Neuronal stem cell (in vitro differentiated cells): ENCODE measurements around the gene CRYBG3.

ENCODE experiments used
- DNase-seq: peaks from one replicate; pipeline ENCODE4 v3.0.0-alpha.2; 2013; ENCODE audit warnings: low spot score
- H2AFZ ChIP-seq: one replicate; pipeline ENCODE4 v1.6.1; 2013; ENCODE audit warnings: mild to moderate bottlenecking, low read length, inconsistent platforms
- H2AK5ac ChIP-seq: 2 replicates; pipeline ENCODE4 v1.6.1; 2013; ENCODE audit warnings: low read depth, mild to moderate bottlenecking, inconsistent platforms, low read length, moderate library complexity, mixed read lengths
- H2BK120ac ChIP-seq: 2 replicates; pipeline ENCODE4 v1.6.1; 2013; ENCODE audit warnings: low read depth, mild to moderate bottlenecking, inconsistent platforms, low read length, moderate library complexity, mixed read lengths
- H2BK12ac ChIP-seq: one replicate; pipeline ENCODE4 v1.6.1; 2013; ENCODE audit warnings: low read length, inconsistent platforms
- H2BK15ac ChIP-seq: 2 replicates; pipeline ENCODE4 v1.6.1; 2013; ENCODE audit warnings: mild to moderate bottlenecking, low read length, inconsistent platforms, mixed read lengths
- H2BK5ac ChIP-seq: one replicate; pipeline ENCODE4 v1.6.1; 2013; ENCODE audit warnings: inconsistent platforms, mild to moderate bottlenecking, low read length, moderate library complexity
- H3K14ac ChIP-seq: one replicate; pipeline ENCODE4 v1.6.1; 2013; ENCODE audit warnings: low read length, inconsistent platforms
- H3K18ac ChIP-seq: 2 replicates; pipeline ENCODE4 v1.6.1; 2013; ENCODE audit warnings: low read length, inconsistent platforms
- H3K23ac ChIP-seq: 2 replicates; pipeline ENCODE4 v1.6.1; 2013; ENCODE audit warnings: low read depth, mild to moderate bottlenecking, mixed read lengths, low read length, inconsistent platforms; ENCODE audit not compliant: poor library complexity
- H3K27ac ChIP-seq: replicated peaks from 3 replicates; pipeline ENCODE4 v1.5.1; 2013; ENCODE audit warnings: low read length, inconsistent platforms
- H3K27me3 ChIP-seq, 3 experiments: 2 replicates each; pipeline ENCODE4 v1.6.1; 2013; ENCODE audit warnings: low read length in 3 of 3, mild to moderate bottlenecking in 2 of 3, inconsistent platforms in 1 of 3, low read depth in 1 of 3, mixed read lengths in 1 of 3, moderate library complexity in 1 of 3; ENCODE audit not compliant: control insufficient read depth in 3 of 3, insufficient read depth in 3 of 3
- H3K36me3 ChIP-seq, 2 donors: replicated peaks in 1 of 2; 2 replicates each; pipeline ENCODE4 v1.6.1; 2013; ENCODE audit warnings: low read length in 2 of 2; ENCODE audit not compliant: control insufficient read depth in 2 of 2, insufficient read depth in 2 of 2
- H3K4ac ChIP-seq: 2 replicates; pipeline ENCODE4 v1.6.1; 2013; ENCODE audit warnings: inconsistent platforms, mild to moderate bottlenecking, low read length, moderate library complexity
- H3K4me1 ChIP-seq, 2 donors: 1 replicate in 1 of 2; 2 replicates in 1 of 2; pipeline ENCODE4 v1.6.1; 2013; ENCODE audit warnings: low read length in 2 of 2, low read depth in 1 of 2; ENCODE audit not compliant: control insufficient read depth in 2 of 2, insufficient read depth in 1 of 2
- H3K4me2 ChIP-seq: one replicate; pipeline ENCODE4 v1.6.1; 2013; ENCODE audit warnings: mild to moderate bottlenecking, low read length, inconsistent platforms; ENCODE audit not compliant: insufficient read depth, poor library complexity, severe bottlenecking
- H3K4me3 ChIP-seq, 2 donors: 2 replicates each; pipeline ENCODE4 v1.5.1; 2013; ENCODE audit warnings: low read length in 2 of 2, mild to moderate bottlenecking in 2 of 2, inconsistent platforms in 1 of 2, moderate library complexity in 1 of 2
- H3K79me1 ChIP-seq: one replicate; pipeline ENCODE4 v1.6.1; 2013; ENCODE audit warnings: low read depth, mild to moderate bottlenecking, inconsistent platforms, low read length, moderate library complexity
- H3K9ac ChIP-seq: one replicate; pipeline ENCODE4 v1.6.1; 2013; ENCODE audit warnings: mild to moderate bottlenecking, low read depth, low read length, inconsistent platforms; ENCODE audit not compliant: poor library complexity
- H3K9me3 ChIP-seq, 2 donors: replicated peaks in 1 of 2; 2 replicates each; pipeline versions ENCODE3 to v1.6.1; 2013; ENCODE audit warnings: low read length in 2 of 2, mild to moderate bottlenecking in 2 of 2, inconsistent platforms in 1 of 2, low read depth in 1 of 2, mixed read lengths in 1 of 2, moderate library complexity in 1 of 2; ENCODE audit not compliant: control insufficient read depth in 2 of 2, insufficient read depth in 1 of 2
- H4K8ac ChIP-seq: one replicate; pipeline ENCODE4 v1.6.1; 2013; ENCODE audit warnings: low read depth, mild to moderate bottlenecking, inconsistent platforms, low read length, moderate library complexity
- H4K91ac ChIP-seq: one replicate; pipeline ENCODE4 v1.6.1; 2013; ENCODE audit warnings: low read length, low read depth, mild to moderate bottlenecking, inconsistent platforms; ENCODE audit not compliant: poor library complexity
- WGBS, 2 donors: extraction: QIAGEN DNeasy Blood & Tissue Kit; methylation state at CpG; one replicate each; pipeline ENCODE4 v1.1.7; 2013; ENCODE audit warnings: missing lambda C conversion rate in 2 of 2, mixed read lengths in 1 of 2; ENCODE audit not compliant: insufficient read length in 2 of 2, insufficient replicate concordance in 1 of 2; ENCODE audit errors: extremely low coverage in 2 of 2; 5-methylcytosine and 5-hydroxymethylcytosine counted together

Gene CRYBG3

GRCh38 chr3:97883736-97884135 is 61.9 kb downstream of the CRYBG3 start:
- no peaks in the 10 kb centered on the region for H3K79me1 ChIP-seq

DNA sequence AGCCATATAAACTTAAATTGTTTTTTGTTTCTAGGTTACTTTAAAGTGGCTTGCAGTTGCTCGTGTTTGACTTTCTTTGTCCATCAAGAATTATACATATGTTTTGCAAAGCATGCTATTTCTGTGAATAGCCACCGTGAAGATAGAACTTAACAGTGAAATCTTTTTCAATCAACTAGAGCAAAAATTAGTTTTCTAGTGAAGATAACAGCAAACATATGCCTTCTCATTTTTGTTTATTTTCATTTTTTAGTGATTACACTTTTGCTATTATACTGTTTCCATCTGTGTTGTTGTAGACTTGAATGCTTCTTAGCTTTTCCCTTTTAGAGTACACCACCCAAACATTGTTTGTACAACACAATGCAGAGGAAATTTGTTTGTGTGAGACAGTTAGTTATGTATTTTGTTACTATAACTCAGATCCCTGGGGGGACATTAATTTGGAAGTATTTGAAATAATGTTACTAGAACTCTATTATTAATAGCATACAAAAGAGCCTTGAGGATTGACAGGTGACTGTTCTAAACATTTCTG is 62.8 kb downstream of the CRYBG3 start:
- Histone ChIP-seq H3K27ac (no peak overlapping the region), H2BK120ac (no peak overlapping the region), H3K18ac (no peak overlapping the region), H3K9me3 (no peaks in the 10 kb centered on the region), H3K36me3 (peaks cover 2 to 40% of the 10 kb centered on the region in 2 donors), H4K91ac (no peak overlapping the region), H3K4me1 (no peaks in the 10 kb centered on the region), H2AK5ac (no peak overlapping the region), H2BK12ac (no peak overlapping the region), H2BK5ac (no peak overlapping the region), H2AFZ (no peak overlapping the region), H3K9ac (no peak overlapping the region), H4K8ac (no peak overlapping the region), H3K27me3 (no peaks in the 10 kb centered on the region), H3K23ac (no peak overlapping the region), H3K79me1 (no peaks in the 10 kb centered on the region), H3K14ac (no peak overlapping the region), H3K4me3 (no peak overlapping the region), H3K4ac (no peak overlapping the region), H2BK15ac (no peak overlapping the region), H3K4me2 (no peak overlapping the region)
- no peak for DNase-seq
- WGBS, 2 donors = no CpG with 5 or more reads among the region's 2 CpGs

More at GRCh38 chr3:97883736-97884135, 61.9 kb downstream of the CRYBG3 start:
- Histone ChIP-seq H3K23ac (no peak overlapping the region), H3K36me3 (peaks cover 0 to 34% of the 10 kb centered on the region in 2 donors), H2BK12ac (no peak overlapping the region), H3K4ac (no peak overlapping the region), H2AFZ (no peak overlapping the region), H3K4me3 (no peak overlapping the region), H2BK120ac (no peak overlapping the region), H3K4me2 (no peak overlapping the region), H3K18ac (no peak overlapping the region), H2AK5ac (no peak overlapping the region), H3K9me3 (no peaks in the 10 kb centered on the region), H4K8ac (no peak overlapping the region), H2BK15ac (no peak overlapping the region), H4K91ac (no peak overlapping the region), H3K14ac (no peak overlapping the region), H3K27ac (no peak overlapping the region), H3K27me3 (no peaks in the 10 kb centered on the region), H2BK5ac (no peak overlapping the region), H3K4me1 (no peaks in the 10 kb centered on the region), H3K9ac (no peak overlapping the region)
- DNase-seq = no peak
- no CpG with 5 or more reads among the region's 4 CpGs for WGBS, 2 donors

GRCh38 chr3:97885931-97886824 is 64.4 kb downstream of the CRYBG3 start:
- Histone ChIP-seq H3K23ac (no peak overlapping the region), H3K4me1 (no peaks in the 10 kb centered on the region), H2BK120ac (no peak overlapping the region), H4K8ac (no peak overlapping the region), H4K91ac (no peak overlapping the region), H2AK5ac (no peak overlapping the region), H3K27ac (no peak overlapping the region), H2BK15ac (no peak overlapping the region), H3K36me3 (peaks cover 2 to 37% of the 10 kb centered on the region in 2 donors), H2BK12ac (no peak overlapping the region), H3K18ac (no peak overlapping the region), H2BK5ac (no peak overlapping the region), H3K79me1 (no peaks in the 10 kb centered on the region), H3K4ac (no peak overlapping the region), H3K9me3 (no peaks in the 10 kb centered on the region), H3K4me3 (no peak overlapping the region), H3K4me2 (no peak overlapping the region), H3K27me3 (no peaks in the 10 kb centered on the region), H3K9ac (no peak overlapping the region), H3K14ac (no peak overlapping the region), H2AFZ (no peak overlapping the region)
- DNase-seq = no peak
- WGBS, 2 donors = no CpG with 5 or more reads among the region's 3 CpGs

- DNase-seq = no peak
- H2BK12ac ChIP-seq = no peak overlapping the region
- H3K14ac ChIP-seq = no peak overlapping the region
- no peak overlapping the region for H3K18ac ChIP-seq
- H3K36me3 ChIP-seq = peaks cover 2 to 26% of the 10 kb centered on the region in 2 donors
- no peak overlapping the region for H2AFZ ChIP-seq
- H2AK5ac ChIP-seq = no peak overlapping the region
- no peak overlapping the region for H3K27ac ChIP-seq
- no peaks in the 10 kb centered on the region for H3K27me3 ChIP-seq
- H3K4ac ChIP-seq = no peak overlapping the region
- H3K79me1 ChIP-seq = no peaks in the 10 kb centered on the region
- H3K4me1 ChIP-seq = no peaks in the 10 kb centered on the region
- H3K9me3 ChIP-seq = no peaks in the 10 kb centered on the region
- no CpG with 5 or more reads among the region's 3 CpGs for WGBS, 2 donors
- no peak overlapping the region for H3K9ac ChIP-seq
- H2BK5ac ChIP-seq = no peak overlapping the region
- no peak overlapping the region for H2BK120ac ChIP-seq
- H4K91ac ChIP-seq = no peak overlapping the region
- H2BK15ac ChIP-seq = no peak overlapping the region
- H4K8ac ChIP-seq = no peak overlapping the region
- no peak overlapping the region for H3K23ac ChIP-seq
- no peak overlapping the region for H3K4me2 ChIP-seq
- no peak overlapping the region for H3K4me3 ChIP-seq
Measured at GRCh38 chr3:97889814-97890213, 68.0 kb downstream of the CRYBG3 start.
